ENCODE results near the gene KRTAP2-2.

The KRTAP2-2 gene

GRCh38 chr17:41026715-41027471 lies 28.1 kb downstream of the KRTAP2-2 start, which contains the start of gene KRTAP1-5:
TSS of gene KRTAP1-5 (minus strand) at chr17:41027208. CDS start at chr17:41027155, 53 bp downstream.
- FAIRE-seq (no peak), DNase-seq (ENCODE audit: low spot score) (no peak)

GRCh38 chr17:41024697-41025096 lies 30.3 kb downstream of the KRTAP2-2 start:
- DNase-seq (ENCODE audit: low spot score) (no peak), FAIRE-seq (no peak)

DNA sequence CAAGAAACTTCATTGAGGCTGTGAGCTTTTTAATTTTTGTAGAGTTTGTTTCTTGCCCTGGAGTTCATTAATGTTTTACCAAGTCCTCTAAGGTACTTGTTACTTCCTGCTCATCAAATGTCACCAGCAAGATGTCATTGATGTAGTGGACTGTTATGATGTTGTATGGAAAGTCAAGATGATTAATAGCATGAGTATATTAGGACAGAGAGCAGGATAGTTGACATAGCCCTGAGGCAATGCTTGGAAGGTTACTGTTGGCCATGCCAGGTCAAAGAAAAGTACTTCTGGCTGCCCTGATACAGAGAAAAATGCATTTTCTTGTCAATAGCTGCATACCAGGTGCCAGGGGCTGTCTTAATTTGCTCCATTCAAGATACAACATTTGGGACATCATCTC lies 34.7 kb downstream of the KRTAP2-2 start:
- DNase-seq (ENCODE audit: low spot score) (no peak), FAIRE-seq (no peak)

GRCh38 chr17:41019415-41019814 lies 35.6 kb downstream of the KRTAP2-2 start:
- DNase-seq (ENCODE audit: low spot score): no peak
- FAIRE-seq: no peak

DNA sequence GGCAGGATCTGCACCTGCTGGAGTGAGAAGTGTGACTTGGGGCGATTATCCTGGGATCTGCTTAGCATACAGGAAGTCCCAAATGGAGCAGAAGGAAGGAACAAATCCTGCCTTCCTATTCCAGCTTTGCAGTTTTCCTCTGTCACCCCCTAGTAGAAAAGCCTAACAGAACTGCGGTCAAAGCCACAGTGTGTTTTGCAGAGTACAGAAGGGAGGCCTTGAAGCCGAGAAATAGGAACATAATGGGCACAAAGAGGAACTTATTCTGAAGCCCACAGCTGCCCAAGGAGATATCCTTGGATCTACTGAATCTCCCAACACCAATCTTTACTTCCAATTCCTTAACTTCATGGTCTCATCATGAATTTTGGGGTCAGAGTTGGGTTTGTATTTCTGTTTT lies 36.5 kb downstream of the KRTAP2-2 start:
- no peak for FAIRE-seq
- no peak for DNase-seq (ENCODE audit: low spot score)

DNA sequence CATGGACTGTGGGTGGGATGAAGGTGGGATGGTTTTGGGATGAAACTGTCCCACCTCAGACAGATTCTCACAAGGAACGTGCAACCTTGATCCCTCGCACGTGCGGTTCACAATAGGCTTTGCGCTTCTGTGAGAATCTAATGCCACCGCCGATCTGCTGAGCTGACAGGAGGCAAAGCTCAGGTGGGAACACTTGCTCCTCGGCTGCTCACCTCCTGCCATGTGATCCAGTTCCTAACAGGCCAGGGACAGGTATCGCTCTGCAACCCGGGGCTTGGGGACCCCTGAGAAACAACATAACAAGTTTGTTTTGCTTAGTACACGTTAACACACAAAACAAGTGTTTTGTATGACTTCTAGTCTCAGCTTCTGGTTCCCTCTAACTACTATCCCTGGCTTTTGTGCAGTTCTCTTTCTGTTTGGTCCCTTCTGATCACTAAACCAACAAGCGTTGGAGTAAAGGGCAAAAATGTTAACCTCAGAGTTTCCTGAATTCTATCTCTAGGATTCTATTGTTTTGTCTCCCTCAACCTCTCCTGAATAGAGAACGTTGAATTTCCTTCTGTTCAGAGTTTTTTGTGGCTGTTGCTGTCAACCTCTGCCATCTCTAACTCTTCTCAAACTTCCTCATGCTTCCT lies 38.3 kb downstream of the KRTAP2-2 start:
- FAIRE-seq (no peak), DNase-seq (ENCODE audit: low spot score) (no peak)

DNA sequence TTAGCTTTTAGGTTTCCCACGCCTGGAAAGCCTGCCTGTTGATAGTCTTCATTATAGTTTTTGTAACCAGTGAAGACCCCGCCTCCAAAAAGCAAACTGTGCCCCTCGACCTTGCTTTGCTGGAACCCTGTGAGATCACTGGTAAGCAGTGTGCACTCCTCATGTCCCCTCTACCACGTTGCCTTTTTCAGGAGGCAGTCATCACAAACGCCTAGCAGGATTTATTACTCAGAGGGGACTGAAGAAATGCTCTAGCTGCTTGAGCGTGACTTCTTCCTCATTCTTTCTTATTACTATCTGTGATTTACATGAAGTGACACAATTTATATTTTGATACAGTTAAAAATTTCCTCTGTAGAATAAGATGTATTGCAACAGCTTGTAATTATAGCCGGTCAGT lies 39.6 kb downstream of the KRTAP2-2 start:
- DNase-seq (ENCODE audit: low spot score) (no peak), FAIRE-seq (no peak)

DNA sequence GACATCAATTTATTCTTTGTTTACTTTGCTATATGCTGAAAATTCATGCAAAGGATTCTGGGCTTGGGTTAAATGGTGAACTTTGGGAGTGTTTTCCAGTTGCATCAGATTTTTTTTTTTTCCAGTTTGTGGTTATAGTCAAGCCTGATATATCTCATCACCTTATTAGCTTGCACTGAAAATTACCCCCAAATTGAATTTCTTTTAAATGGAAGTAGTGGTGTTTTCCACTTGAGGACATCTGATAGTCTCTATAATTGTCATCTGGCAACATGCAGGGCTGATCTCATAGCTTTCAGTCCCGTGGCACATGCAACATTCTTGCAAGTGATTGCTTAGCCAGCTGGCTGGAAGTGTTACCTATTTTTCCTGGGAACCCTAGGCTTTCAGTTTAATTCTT lies 41.4 kb downstream of the KRTAP2-2 start:
- DNase-seq (ENCODE audit: low spot score) (no peak), FAIRE-seq (no peak)

GRCh38 chr17:41013181-41013580 lies 41.8 kb downstream of the KRTAP2-2 start:
- FAIRE-seq: no peak

DNA sequence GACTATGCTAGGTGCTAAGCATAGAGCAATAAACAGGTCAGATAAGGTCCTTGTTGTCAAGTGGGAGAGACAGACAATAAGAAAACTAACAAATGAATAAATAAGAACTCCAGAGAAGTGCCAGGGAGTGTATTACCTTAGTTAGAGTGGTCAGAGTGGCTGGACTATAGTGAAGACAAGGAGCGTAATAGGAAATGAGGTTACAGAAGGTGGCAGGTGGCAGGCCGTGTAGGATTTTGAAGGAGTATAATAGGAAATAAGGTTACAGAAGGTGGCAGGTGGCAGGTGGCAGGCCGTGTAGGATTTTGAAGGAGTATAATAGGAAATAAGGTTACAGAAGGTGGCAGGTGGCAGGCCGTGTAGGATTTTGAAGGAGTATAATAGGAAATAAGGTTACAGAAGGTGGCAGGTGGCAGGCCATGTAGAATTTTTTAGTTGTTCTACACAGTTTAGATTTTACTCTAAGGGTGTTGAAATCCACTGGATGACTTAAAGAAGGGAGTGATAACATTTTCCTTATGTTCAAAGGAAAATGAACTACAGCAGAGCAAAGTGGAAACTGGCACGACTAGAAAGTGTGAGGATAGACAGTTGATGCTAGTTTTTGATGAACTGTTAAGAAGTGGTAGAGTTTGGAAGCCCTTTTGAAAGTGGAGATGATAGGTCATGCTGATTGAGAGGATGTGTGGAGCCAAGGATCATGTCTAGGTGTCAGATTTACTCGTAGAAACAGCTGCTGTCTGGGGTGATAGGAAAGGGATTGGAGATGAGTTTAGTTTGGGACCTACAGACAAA lies 42.5 kb downstream of the KRTAP2-2 start:
- no peak for FAIRE-seq

More at GRCh38 chr17:41013181-41013580, 41.8 kb downstream of the KRTAP2-2 start:
- DNase-seq (ENCODE audit: low spot score): no peak

GRCh38 chr17:41010441-41010840 lies 44.6 kb downstream of the KRTAP2-2 start:
- no peak for DNase-seq (ENCODE audit: low spot score)
- FAIRE-seq: no peak

More for the DNA sequence above, 42.5 kb downstream of the KRTAP2-2 start:
- DNase-seq (ENCODE audit: low spot score): no peak

DNA sequence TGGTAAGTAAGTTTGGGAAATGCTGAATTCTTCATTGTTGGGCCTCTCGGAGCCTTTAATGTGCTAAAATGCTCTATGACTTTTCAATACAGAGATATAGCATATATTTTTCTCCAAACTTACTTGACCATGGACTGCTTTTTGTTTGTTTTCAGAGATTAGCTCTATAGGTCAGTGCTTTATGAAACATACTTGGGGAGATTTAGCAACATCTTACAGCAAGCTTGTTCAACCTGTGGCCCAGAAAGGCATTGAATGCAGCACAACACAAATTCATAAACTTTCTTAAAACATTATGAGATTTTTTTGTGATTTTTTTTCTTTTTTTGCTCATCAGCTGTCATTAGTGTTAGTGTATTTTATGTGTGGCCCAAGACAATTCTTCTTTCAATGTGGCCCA lies 45.1 kb downstream of the KRTAP2-2 start:
- FAIRE-seq (no peak), DNase-seq (ENCODE audit: low spot score) (no peak)

DNA sequence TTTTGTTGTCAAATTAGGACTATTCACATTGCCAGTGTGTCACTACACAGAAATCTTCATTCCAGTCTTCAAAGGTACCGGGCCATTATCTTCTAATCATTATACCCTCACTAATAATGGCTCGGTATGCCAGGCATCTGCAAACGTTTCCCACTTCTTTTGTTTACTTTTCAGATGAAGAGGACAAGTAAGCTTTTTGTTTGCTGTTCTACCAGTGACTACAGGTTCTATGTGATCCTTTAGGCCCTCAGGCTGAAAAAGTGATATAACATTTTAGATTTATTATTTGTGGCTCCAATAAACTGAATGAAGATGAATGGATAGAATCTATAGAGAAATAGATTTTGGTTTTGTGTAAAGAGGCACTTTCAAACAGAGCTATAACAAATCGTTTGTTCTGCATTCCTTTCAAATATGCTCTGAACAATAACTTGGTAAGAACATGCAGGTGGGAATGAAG lies 45.7 kb downstream of the KRTAP2-2 start:
- DNase-seq (ENCODE audit: low spot score) (no peak), FAIRE-seq (no peak)

GRCh38 chr17:41008811-41009210 lies 46.2 kb downstream of the KRTAP2-2 start, which contains the start of gene KRTAP3-1:
TSS of gene KRTAP3-1 (minus strand) at chr17:41009128. CDS start at chr17:41009074, 54 bp downstream.
- DNase-seq (ENCODE audit: low spot score) (no peak), FAIRE-seq (no peak)
